Central memory CD8-positive, alpha-beta T cell (primary cell): Measurements from ENCODE around the gene HLF.

Source experiments
- ATAC-seq: fragments of 150-1000 bp; cut with Tn5 transposase; replicated peaks from 2 replicates; pipeline ENCODE4 v1.10.0; 2022; ENCODE audit warnings: mild to moderate bottlenecking, moderate FRiP score, moderate number of reproducible peaks; ENCODE audit not compliant: poor library complexity, severe bottlenecking; ENCODE audit errors: extremely low read depth
- DNase-seq, 2 donors: peaks; one replicate each; pipeline ENCODE4 v3.0.0; 2021; ENCODE audit warnings: low spot score in 2 of 2
- H3K27ac Mint-ChIP-seq: one replicate; pipeline ENCODE4 v1.8.0; 2022; ENCODE audit warnings: low read depth, mild to moderate bottlenecking, moderate library complexity, mixed read lengths
- H3K27me3 Mint-ChIP-seq: one replicate; pipeline ENCODE4 v1.8.0; 2022; ENCODE audit warnings: mixed read lengths
- H3K36me3 Mint-ChIP-seq: one replicate; pipeline ENCODE4 v1.8.0; 2022; ENCODE audit warnings: mild to moderate bottlenecking, moderate library complexity, mixed read lengths; ENCODE audit not compliant: insufficient read depth
- H3K4me1 Mint-ChIP-seq: one replicate; pipeline ENCODE4 v1.8.0; 2022; ENCODE audit warnings: mixed read lengths
- H3K4me3 Mint-ChIP-seq: one replicate; pipeline ENCODE4 v1.8.0; 2022; ENCODE audit warnings: mild to moderate bottlenecking, moderate library complexity, mixed read lengths
- H3K9me3 Mint-ChIP-seq: one replicate; pipeline ENCODE4 v1.8.0; 2022; ENCODE audit warnings: mixed read lengths

HLF gene

GRCh38 chr17:55316499-55316898 is 51.7 kb downstream of the HLF start:
- ATAC-seq (no peak), DNase-seq (no peak)
- H3K4me1 Mint-ChIP-seq: no peaks in the 10 kb centered on the region
- no peak overlapping the region for H3K4me3 Mint-ChIP-seq
- no peaks in the 10 kb centered on the region for H3K36me3 Mint-ChIP-seq
- no peaks in the 10 kb centered on the region for H3K27me3 Mint-ChIP-seq
- H3K9me3 Mint-ChIP-seq: no peaks in the 10 kb centered on the region
- no peak overlapping the region for H3K27ac Mint-ChIP-seq

GRCh38 chr17:55317284-55317683 is 52.5 kb downstream of the HLF start:
- Mint-ChIP-seq H3K4me1 (no peaks in the 10 kb centered on the region), H3K36me3 (no peaks in the 10 kb centered on the region)
- ATAC-seq: no peak

GRCh38 chr17:55318081-55318480 is 53.3 kb downstream of the HLF start:
- DNase-seq: no peak
- no peaks in the 10 kb centered on the region for H3K27me3 Mint-ChIP-seq
- no peak overlapping the region for H3K4me3 Mint-ChIP-seq
- H3K27ac Mint-ChIP-seq: no peak overlapping the region
- ATAC-seq: no peak
- no peaks in the 10 kb centered on the region for H3K9me3 Mint-ChIP-seq
- H3K36me3 Mint-ChIP-seq: no peaks in the 10 kb centered on the region
- no peaks in the 10 kb centered on the region for H3K4me1 Mint-ChIP-seq

More at GRCh38 chr17:55317284-55317683, 52.5 kb downstream of the HLF start:
- no peak for DNase-seq
- H3K9me3 Mint-ChIP-seq: no peaks in the 10 kb centered on the region
- H3K27me3 Mint-ChIP-seq: no peaks in the 10 kb centered on the region
- H3K27ac Mint-ChIP-seq: no peak overlapping the region
- H3K4me3 Mint-ChIP-seq: no peak overlapping the region

- no peaks in the 10 kb centered on the region for H3K4me1 Mint-ChIP-seq
- no peaks in the 10 kb centered on the region for H3K36me3 Mint-ChIP-seq
- no peak overlapping the region for H3K4me3 Mint-ChIP-seq
- DNase-seq (no peak), ATAC-seq (no peak)
- no peak overlapping the region for H3K27ac Mint-ChIP-seq
- H3K9me3 Mint-ChIP-seq: no peaks in the 10 kb centered on the region
- H3K27me3 Mint-ChIP-seq: peaks cover 6% of the 10 kb centered on the region
These were observed 54.1 kb downstream of the HLF start for GRCh38 chr17:55318715-55319487.

GRCh38 chr17:55319933-55320593 is 55.3 kb downstream of the HLF start:
- Mint-ChIP-seq H3K9me3 (no peaks in the 10 kb centered on the region), H3K27me3 (peaks cover 14% of the 10 kb centered on the region), H3K27ac (no peak overlapping the region), H3K36me3 (no peaks in the 10 kb centered on the region), H3K4me1 (no peaks in the 10 kb centered on the region), H3K4me3 (no peak overlapping the region)
- ATAC-seq: no peak
- DNase-seq: no peak

GRCh38 chr17:55320594-55321426 is 56.0 kb downstream of the HLF start:
- H3K4me3 Mint-ChIP-seq: no peak overlapping the region
- no peak overlapping the region for H3K27ac Mint-ChIP-seq
- H3K27me3 Mint-ChIP-seq: peaks cover 14% of the 10 kb centered on the region
- no peaks in the 10 kb centered on the region for H3K4me1 Mint-ChIP-seq
- H3K9me3 Mint-ChIP-seq: no peaks in the 10 kb centered on the region
- no peak for DNase-seq
- no peaks in the 10 kb centered on the region for H3K36me3 Mint-ChIP-seq
- ATAC-seq: no peak

- DNase-seq (no peak), ATAC-seq (no peak)
- Mint-ChIP-seq H3K4me3 (no peak overlapping the region), H3K9me3 (no peaks in the 10 kb centered on the region), H3K4me1 (no peaks in the 10 kb centered on the region), H3K36me3 (no peaks in the 10 kb centered on the region), H3K27ac (no peak overlapping the region), H3K27me3 (peaks cover 14% of the 10 kb centered on the region)
These were observed 56.8 kb downstream of the HLF start for GRCh38 chr17:55321427-55322060.

GRCh38 chr17:55322453-55322985 is 57.8 kb downstream of the HLF start:
- H3K36me3 Mint-ChIP-seq: no peaks in the 10 kb centered on the region
- no peak overlapping the region for H3K4me3 Mint-ChIP-seq
- peaks cover 14% of the 10 kb centered on the region for H3K27me3 Mint-ChIP-seq
- no peaks in the 10 kb centered on the region for H3K9me3 Mint-ChIP-seq
- H3K27ac Mint-ChIP-seq: no peak overlapping the region
- ATAC-seq (no peak), DNase-seq (no peak)
- H3K4me1 Mint-ChIP-seq: no peaks in the 10 kb centered on the region

- DNase-seq (no peak), ATAC-seq (no peak)
- Mint-ChIP-seq H3K4me1 (no peaks in the 10 kb centered on the region), H3K4me3 (no peak overlapping the region), H3K36me3 (no peaks in the 10 kb centered on the region), H3K27ac (no peak overlapping the region), H3K9me3 (no peaks in the 10 kb centered on the region), H3K27me3 (peaks cover 14% of the 10 kb centered on the region)
These were observed 58.9 kb downstream of the HLF start for GRCh38 chr17:55323518-55324295.

- H3K27me3 Mint-ChIP-seq: peaks cover 14% of the 10 kb centered on the region
- DNase-seq (no peak), ATAC-seq (no peak)
- no peaks in the 10 kb centered on the region for H3K4me1 Mint-ChIP-seq
- no peaks in the 10 kb centered on the region for H3K36me3 Mint-ChIP-seq
- no peak overlapping the region for H3K27ac Mint-ChIP-seq
- H3K4me3 Mint-ChIP-seq: no peak overlapping the region
- no peaks in the 10 kb centered on the region for H3K9me3 Mint-ChIP-seq
These were observed 59.7 kb downstream of the HLF start for GRCh38 chr17:55324296-55324978.

GRCh38 chr17:55325406-55325805 is 60.6 kb downstream of the HLF start:
- H3K4me3 Mint-ChIP-seq: no peak overlapping the region
- no peaks in the 10 kb centered on the region for H3K36me3 Mint-ChIP-seq
- H3K9me3 Mint-ChIP-seq: no peaks in the 10 kb centered on the region
- no peak overlapping the region for H3K27ac Mint-ChIP-seq
- peaks cover 20% of the 10 kb centered on the region for H3K27me3 Mint-ChIP-seq
- no peaks in the 10 kb centered on the region for H3K4me1 Mint-ChIP-seq
- no peak for ATAC-seq
- no peak for DNase-seq
